ENCODE results near the gene ANXA5.

DNA sequence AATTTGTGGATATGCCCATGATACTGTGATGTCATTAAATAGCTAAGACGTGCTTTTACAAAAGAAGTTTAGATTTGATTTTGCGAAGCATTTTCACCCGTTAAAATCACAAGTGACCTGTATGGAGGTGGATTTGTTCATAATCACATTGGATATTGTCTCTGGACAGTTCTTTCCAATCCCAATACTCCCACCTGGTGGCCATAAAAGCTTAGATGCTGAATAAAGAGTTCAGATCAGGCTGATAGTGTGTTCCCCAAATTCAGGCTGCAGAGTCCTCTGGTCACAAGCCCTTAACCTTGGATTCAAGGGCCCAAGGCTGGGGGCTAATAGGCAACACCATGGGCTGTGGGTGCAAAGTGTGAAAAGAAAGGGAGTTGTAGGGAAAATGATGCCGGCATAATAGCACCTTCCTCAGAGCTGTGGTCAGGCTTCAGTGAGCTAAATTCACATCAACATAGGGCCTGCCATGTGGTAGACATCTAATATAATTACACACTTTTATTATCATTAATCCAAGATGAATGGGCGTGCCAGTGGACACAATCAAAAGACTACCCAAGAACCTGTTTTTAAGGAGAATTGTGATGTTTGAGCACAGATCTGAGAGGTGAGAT lies 40.1 kb upstream of the ANXA5 start:
- peak; percentile 70 to 76 for TF ChIP-seq CTCF (conservative IDR thresholded peaks at IDR 0.05 in 1 of 2, IDR thresholded peaks at IDR 0.05 in 1 of 2; ENCODE audit: low read depth in 1 of 2, low read length in 2 of 2)
- TF ChIP-seq EZH2 (IDR thresholded peaks at IDR 0.05; ENCODE audit: low read length, missing control alignments) = no peak
